ENCODE measurements around the gene KRT10.

Gene KRT10

DNA sequence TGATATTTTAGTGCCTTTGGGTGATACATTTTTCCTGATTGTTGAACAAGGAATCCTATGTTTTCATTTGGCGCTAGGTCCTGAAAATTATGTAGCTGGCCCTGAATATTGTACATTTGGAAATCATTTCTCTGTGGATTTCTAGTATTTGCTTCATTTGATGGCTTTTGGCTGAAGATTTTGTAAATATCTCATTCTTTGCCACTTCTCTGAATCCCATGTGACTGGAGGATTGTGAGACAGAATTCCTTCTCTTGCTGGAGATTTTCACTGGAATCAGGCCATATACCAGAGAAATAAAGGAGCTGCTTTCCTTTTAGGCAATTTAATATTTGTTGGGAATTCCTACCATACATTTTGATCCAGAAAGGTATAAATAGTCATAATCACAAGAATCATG lies 31.3 kb downstream of the KRT10 start:
- in situ Hi-C loops (cut with HindIII; ENCODE audit: low sequenced_read_pairs) = no loop called here
- no peak for DNase-seq (ENCODE audit: low read depth)
- no peak overlapping the region for H3K4me3 ChIP-seq (ENCODE audit: low read depth, low read length)
- TF ChIP-seq, protein P1, sequence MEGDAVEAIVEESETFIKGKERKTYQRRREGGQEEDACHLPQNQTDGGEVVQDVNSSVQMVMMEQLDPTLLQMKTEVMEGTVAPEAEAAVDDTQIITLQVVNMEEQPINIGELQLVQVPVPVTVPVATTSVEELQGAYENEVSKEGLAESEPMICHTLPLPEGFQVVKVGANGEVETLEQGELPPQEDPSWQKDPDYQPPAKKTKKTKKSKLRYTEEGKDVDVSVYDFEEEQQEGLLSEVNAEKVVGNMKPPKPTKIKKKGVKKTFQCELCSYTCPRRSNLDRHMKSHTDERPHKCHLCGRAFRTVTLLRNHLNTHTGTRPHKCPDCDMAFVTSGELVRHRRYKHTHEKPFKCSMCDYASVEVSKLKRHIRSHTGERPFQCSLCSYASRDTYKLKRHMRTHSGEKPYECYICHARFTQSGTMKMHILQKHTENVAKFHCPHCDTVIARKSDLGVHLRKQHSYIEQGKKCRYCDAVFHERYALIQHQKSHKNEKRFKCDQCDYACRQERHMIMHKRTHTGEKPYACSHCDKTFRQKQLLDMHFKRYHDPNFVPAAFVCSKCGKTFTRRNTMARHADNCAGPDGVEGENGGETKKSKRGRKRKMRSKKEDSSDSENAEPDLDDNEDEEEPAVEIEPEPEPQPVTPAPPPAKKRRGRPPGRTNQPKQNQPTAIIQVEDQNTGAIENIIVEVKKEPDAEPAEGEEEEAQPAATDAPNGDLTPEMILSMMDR (IDR thresholded peaks at IDR 0.05; ENCODE audit: low read depth, low read length, missing control alignments) = no peak

- H3K4me3 ChIP-seq (ENCODE audit: low read depth, low read length) = no peak within 1 kb of the TSS
- DNase-seq (ENCODE audit: low read depth) = no peak
- in situ Hi-C loops (cut with HindIII; ENCODE audit: low sequenced_read_pairs) = no loop called here
- TF ChIP-seq, protein P1 (IDR thresholded peaks at IDR 0.05; ENCODE audit: low read depth, low read length, missing control alignments) = no peak
These were observed 40.0 kb downstream of the KRT10 start, which contains the start of gene KRT27 for GRCh38 chr17:40782450-40782849. KRT27 (minus strand) TSS chr17:40782550; CDS start chr17:40782493, 57 bp downstream.

DNA sequence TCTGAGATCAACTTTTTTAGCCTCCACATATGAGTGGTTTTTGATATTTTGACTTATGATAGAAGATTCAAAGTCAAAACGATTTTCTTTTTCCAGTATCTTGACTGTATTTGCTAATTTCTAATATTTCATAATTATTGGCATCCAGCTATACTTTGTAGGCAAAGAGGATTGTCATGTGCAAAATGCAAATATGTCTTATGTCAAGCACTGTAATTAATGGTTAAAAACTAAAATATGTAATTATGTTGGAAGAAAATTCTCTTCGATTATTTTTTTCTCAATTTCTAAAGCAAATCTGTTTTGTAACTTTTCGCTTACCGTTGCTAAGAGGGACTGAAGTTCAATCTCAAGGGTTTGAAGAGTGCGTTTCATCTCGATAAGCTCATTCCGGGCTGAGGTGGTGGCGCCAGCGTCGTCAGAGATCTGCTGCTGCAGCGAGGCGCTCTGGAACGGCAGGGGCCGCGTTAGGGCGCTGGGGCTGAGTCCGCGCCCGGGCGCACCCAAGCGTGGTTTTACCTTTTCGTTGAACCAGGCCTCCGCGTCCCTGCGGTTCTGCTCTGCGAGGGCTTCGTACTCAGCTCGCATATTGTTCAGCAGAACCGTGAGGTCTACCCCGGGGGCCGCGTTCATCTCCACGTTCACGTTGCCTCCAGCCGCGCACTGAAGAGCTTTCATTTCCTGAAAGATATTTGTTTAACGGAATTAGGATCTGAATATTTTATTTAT lies 43.1 kb downstream of the KRT10 start:
- in situ Hi-C loops (cut with HindIII; ENCODE audit: low sequenced_read_pairs) = no loop called here
- no peak for DNase-seq (ENCODE audit: low read depth)

GRCh38 chr17:40778461-40778860 lies 44.0 kb downstream of the KRT10 start:
- in situ Hi-C loops (cut with HindIII; ENCODE audit: low sequenced_read_pairs) = no loop called here
- TF ChIP-seq, protein P1 (IDR thresholded peaks at IDR 0.05; ENCODE audit: low read depth, low read length, missing control alignments) = no peak
- no peak for DNase-seq (ENCODE audit: low read depth)
- H3K4me3 ChIP-seq (ENCODE audit: low read depth, low read length) = no peak overlapping the region

More for the DNA sequence above, 43.1 kb downstream of the KRT10 start:
- H3K4me3 ChIP-seq (ENCODE audit: low read depth, low read length) = no peak overlapping the region
- TF ChIP-seq, protein P1 (IDR thresholded peaks at IDR 0.05; ENCODE audit: low read depth, low read length, missing control alignments) = no peak

GRCh38 chr17:40777971-40778370 lies 44.4 kb downstream of the KRT10 start:
- H3K4me3 ChIP-seq (ENCODE audit: low read depth, low read length) = no peak overlapping the region
- in situ Hi-C loops (cut with HindIII; ENCODE audit: low sequenced_read_pairs) = no loop called here
- no peak for DNase-seq (ENCODE audit: low read depth)
- TF ChIP-seq, protein P1 (IDR thresholded peaks at IDR 0.05; ENCODE audit: low read depth, low read length, missing control alignments) = no peak

DNA sequence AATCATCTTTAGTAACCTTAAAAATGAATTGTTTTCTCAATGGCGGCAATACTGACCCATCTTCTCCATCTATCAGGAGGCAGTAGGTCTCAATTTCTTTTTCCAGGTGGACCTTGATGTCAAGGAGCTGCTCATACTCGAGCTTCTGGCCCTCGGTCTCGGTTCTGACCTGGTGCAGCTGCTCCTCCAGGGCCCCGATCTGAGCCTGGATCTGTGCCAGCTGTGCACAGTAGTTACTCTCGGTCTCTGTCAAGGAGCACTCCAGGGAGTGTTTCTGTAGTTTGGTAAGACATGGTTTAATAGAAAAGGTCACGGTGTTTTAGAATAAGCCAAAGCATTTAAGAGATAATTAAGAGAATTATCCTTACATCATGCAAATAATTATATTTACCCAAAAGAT lies 45.0 kb downstream of the KRT10 start:
- in situ Hi-C loops (cut with HindIII; ENCODE audit: low sequenced_read_pairs) = no loop called here
- H3K4me3 ChIP-seq (ENCODE audit: low read depth, low read length) = no peak overlapping the region
- TF ChIP-seq, protein P1 (IDR thresholded peaks at IDR 0.05; ENCODE audit: low read depth, low read length, missing control alignments) = no peak
- no peak for DNase-seq (ENCODE audit: low read depth)

All from astrocyte of the cerebellum (primary cell).